Lung microvascular endothelial cell (primary cell): Measurements from ENCODE around the gene KRI1. TPM values are rescaled to one million over a fixed set of nuclear protein-coding genes. Genes with fewer than 3 reads are reported as not detected.

Source experiments
- DNase-seq, 2 donors: peaks; one replicate each; pipeline versions ENCODE4 v3.0.0 to v3.0.0-alpha.2; 2010; ENCODE audit warnings: low read depth in 2 of 2
- total RNA-seq: library from RNA; depleted of rRNA; stranded (reverse); fragments of >200 nt; gene quantifications from 2 replicates; pipeline ENCODE4 v1.2.1, GENCODE V29; 2014

Gene KRI1
- 4.1 and 6.0 TPM in 2 replicates for total RNA-seq

DNA sequence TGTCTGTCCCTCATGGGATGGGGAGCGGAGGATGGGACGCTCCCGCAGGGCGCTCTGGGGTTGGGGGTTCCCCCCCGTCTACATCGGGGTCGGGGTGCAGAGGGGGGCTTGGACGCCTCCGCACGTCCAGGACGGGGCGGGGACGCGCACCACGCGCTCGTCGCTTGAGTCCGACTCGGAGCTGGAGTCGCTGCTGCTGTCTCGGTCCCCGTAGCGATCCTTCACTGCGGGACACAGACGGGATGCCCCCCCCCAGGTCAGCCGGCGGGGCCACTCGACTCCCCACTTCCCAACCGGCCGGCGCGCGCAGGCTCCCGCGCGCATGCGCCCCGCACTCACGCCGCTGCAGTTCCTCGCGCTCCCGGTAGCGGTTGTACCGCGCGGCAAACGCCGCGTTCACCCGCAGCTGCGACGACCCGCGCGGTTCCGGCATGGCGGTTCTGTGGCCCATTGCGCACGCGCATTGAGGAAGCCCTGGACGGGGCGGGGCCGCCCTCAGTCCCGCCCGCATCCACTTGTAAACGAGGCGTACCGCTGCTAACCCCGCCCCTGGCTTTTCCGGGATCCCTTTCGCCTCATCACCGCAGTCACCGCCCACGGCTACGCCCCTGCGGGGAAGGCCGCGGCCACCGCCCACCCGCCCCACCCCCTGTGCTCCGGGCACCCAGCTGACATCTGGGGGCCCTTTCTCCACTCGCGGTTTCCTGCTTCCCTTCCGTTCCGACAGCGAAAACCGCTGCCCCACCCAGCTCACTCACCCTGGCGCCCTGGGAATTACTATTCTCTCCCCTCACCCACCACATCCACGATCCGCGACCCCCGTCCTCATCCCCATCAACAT, at the start of gene KRI1:
TSS of gene KRI1 (minus strand) at position 444 of the 841 bp plus-strand sequence. CDS start at position 433, 11 bp downstream.
- DNase-seq: peak; percentile 97 to 98

DNA sequence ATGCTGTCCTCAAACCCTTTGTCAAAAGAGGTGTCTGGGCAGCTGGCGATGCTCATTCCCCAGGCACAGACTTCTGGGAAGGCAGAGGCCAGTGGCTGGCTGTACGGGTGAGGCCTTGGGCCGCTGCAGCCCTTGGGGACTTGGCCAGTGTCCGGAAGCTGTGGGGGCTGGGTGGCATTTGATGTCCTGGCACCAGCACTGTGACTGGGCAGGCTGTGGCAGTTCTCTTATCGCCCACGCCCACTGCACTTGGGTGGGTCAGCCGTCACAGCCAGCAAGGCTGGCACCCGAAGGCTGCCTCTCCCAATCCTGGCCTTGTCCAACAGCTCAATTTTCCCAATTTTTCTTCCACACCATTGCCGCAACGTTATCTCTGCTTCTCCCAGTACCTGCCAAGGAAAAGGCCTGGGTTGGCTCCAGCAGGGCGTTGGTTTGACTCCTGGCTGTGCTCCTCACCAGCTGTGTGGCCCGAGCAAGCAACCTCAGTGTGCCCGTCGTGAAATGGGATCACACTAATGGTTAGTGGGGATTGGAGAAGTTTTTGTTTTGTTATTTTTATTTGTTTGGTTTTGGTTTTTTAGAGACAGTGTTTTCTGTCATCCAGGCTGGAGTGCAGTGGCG, 46.8 kb upstream of the KRI1 start:
- peak in 1 of 2 donors; percentile 31 for DNase-seq

- no peak for DNase-seq
These were observed 46.1 kb upstream of the KRI1 start for GRCh38 chr19:10611907-10612306.

- DNase-seq: peak; percentile 52 to 57
These were observed 38.7 kb upstream of the KRI1 start for GRCh38 chr19:10604460-10604980.

- peak; percentile 51 to 77 for DNase-seq
These were observed 38.2 kb upstream of the KRI1 start for GRCh38 chr19:10603873-10604459.

- DNase-seq: peak; percentile 31 to 84
These were observed 37.5 kb upstream of the KRI1 start for GRCh38 chr19:10603084-10603872.

DNA sequence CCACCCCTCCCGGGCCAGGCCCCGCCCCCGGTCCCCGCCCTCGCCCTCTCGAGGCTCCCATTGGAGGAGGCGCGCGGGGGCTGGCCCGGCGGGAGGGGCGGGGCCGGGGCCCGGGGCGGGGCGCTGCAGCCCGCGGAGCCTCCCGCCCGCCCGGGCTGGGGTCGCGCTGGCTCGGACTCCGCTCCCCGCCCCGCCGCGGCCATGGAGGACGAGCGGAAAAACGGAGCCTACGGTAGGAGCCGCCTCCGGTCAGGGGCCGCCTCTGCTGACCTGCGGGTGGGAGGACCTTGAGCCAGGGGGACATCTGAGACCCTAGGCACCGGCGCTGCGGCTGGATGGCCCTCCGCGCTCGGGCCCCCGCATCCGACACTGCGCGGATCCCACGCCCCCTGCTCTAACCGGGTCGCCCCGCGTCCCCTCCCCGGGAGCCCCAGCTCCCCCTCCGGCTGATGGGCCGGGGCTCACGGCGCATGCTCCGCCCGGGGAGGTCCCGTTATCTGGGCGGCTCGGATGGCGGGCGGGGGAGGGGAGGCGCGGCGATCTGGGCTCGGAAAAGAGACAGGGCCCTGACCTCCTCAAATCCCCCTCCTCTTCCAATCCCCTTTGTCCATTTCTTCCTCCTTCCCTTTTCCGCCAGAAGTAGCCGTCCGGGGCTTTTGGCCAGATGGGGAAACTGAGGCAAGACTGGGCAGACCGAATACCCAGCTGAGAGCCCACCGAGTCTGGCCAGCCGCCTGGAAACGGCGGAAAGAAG, 36.7 kb upstream of the KRI1 start:
- peak; percentile 72 to 86 for DNase-seq

DNA sequence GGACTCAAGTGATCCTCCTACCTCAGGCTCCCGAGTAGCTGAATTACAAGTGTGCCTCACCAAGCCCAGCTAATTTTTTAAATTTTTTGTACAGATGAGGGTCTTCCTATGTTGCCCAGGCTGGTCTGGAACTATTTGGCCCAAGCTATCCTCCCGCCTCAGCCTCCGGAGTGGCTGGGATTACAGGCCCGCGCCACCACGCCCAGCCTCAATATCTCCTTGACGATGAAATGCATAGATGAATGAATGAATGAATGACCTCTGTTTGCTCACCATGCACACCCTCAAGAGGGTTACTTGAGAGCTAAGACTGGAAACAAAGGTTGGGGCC, 36.2 kb upstream of the KRI1 start:
- DNase-seq: no peak

DNA sequence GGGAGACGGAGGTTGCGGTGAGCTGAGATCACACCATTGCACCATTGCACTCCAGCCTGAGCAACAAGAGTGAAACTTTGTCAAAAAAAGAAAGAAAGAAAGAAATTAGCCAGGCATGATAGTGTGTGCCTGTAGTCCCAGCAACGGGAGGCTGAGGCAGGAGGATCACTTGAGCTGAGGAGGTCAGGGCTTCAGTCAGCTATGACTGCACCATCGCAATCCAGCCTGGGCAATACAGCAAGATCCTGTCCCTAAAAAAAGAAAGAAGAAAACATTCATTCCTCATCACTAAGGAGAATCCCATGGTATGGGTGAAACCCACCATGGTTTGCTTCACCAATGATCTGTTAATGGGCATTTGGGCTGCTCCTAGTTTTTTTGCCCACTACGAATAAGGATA, 34.3 kb upstream of the KRI1 start:
- no peak for DNase-seq

GRCh38 chr19:10593820-10594637, 28.2 kb upstream of the KRI1 start:
- DNase-seq: no peak

DNA sequence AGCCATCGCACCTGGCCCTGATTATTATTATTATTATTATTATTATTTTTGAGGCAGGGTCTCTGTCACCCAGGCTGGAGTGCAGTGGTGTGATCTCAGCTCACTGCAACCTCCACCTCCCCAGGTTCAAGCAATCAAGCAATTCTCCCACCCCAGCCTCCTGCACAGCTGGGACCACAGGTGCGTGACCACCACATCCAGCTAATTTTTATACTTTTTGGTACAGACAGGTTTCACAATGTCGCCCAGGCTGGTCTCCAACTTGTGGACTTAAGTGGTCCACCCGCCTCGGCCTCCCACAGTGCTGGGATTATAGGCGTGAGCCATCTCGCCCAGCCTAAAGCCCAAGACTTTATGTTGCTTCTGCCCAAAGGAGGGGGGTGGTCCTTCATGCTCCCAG, 27.3 kb upstream of the KRI1 start:
- no peak for DNase-seq

GRCh38 chr19:10587839-10588150, 22.0 kb upstream of the KRI1 start:
- no peak for DNase-seq

DNA sequence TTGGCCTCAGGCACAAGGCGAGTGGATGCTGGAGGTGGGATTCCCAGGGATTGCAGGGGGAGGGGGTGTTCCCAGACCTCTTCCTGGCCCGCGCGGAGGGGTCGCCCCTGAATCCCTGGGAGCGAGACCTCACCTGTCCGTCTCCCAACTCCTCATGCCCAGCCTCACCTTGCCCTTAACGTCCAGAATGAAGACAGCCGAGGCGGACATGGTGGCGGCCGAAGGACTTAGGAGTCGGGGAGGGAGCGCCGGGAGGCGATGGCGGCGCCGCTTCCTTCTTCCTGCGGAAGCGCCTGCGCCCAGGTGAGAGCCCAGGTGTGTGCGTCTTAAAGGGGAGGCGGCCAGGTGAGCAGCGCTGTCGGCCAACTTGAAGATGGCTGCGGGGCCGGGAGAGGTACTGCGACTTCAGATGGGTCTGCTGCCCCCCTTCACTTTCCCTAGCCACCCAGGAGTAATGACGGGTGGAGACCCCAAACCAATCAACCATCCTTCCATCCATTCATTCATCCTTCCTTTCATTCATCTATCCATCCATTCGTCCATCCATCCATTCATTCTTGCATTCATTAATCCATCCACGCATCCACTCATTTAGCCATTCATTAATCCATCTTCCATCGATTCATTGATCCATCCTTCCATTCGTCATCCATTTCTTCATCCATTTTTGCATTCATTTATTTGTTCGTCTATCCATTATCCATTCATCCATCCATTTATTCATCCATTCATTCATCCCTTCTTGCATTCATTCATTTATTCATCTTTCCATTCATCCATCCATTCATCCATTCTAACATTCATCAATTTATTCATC, 21.4 kb upstream of the KRI1 start, which contains the start of gene AP1M2:
TSS of gene AP1M2 (minus strand) at position 291 of the 817 bp plus-strand sequence. CDS start at position 210, 81 bp downstream.
- DNase-seq: no peak

DNA sequence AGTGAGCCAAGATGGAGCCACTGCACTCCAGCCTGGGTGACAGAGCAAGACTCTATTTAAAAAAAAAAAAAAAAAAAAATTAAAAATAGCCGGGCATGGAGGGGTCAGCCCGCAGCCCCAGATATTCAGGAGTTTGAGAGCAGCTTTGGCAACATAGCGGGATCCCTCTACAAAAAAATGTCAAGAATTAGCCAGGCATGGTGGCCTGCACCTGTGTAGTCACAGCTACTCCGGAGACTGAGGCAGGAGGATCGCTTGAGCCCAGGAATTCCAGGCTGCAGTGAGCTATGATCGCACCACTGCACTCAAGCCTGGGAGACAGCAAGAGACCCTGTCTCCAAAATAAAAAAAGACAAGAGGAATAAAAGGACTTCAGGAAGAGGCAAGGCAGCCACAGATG, 20.6 kb upstream of the KRI1 start:
- no peak for DNase-seq

DNA sequence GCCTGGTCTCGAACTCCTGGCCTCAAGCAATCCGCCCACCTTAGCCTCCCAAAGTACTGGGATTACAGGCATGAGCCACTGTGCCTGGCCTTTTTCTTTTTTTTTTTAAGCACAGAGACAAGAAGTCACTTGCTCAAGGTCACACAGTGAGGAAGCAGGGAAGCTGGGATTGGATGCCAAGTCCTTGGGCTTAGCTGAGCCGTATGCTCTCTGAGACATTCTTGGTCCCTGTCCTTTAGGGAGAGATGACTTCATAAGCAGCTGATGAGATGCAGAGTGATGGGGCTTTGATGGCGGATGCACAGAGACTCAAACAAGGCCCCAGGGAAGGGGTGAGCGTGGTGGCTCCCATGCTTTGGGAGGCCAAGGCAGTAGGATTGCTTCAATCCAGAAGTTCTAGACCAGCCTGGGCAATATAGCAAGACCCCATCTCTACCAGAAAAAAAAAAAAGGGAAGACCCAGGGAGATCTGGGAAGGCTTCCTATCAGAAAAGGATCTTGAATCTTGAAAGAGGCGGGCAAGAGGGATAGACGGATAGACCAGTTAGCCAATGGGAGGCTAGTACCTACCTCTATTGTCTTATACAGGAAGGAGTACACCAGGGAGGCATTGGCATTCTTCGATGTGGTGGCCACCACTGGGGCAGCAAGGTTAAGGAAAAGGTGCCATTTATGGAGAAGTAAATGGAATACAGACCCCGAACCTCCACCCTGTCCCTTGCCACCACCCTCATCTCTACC, 17.4 kb upstream of the KRI1 start:
- DNase-seq: peak in 1 of 2 donors; percentile 28

DNA sequence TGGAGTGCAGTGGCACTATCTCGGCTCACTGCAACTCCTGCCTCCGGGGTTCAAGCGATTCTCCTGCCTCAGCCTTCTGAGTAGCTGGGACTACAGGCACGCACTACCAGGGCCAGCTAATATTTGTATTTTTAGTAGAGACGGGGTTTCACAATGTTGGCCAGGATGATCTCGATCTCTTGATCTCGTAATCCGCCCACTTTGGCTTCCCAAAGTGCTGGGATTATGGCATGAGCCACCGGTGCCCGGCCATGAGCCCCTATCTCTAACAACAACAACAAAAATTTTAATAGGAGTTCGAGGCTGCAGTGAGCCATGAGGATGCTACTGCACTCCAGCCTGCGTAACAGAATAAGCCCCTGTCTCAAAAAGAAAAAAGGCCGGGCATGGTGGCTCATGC, 16.3 kb upstream of the KRI1 start:
- DNase-seq: no peak

DNA sequence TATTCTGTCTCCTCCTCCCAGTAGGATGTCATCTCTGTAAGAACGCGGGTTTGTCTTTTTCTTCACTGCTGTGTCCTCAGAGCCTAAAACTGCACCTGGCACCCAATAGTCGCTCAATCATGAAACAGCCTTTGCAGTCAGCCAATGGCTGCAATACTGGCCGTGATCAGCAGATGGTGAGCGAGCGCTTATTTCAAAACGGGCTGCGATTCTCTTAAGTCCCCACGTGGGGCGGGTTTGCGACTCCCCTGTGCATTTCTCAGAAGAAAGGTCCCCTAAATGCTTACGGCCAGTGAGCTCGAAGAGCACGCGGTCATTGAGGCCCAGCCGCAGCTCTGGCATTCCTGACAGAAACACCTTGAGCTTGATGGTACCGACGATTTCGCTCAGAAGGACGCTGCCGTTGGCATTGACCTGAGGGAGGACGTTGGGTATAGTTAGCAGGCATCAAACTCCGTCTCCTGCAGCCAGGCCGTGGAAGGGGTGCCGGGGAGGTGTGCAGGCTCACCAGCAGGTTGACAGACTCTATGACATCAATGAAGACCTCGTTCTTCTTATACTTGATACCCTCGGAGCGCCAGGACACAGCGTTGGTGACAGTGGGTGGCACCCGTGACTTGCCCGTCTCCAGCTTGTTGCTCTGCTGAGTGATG, 15.3 kb upstream of the KRI1 start:
- DNase-seq: peak; percentile 93 to 94

- no peak for DNase-seq
These were observed 12.1 kb upstream of the KRI1 start for GRCh38 chr19:10577951-10578350.
